ENCODE measurements around the gene SUGCT. TPM values are rescaled to one million over a fixed set of nuclear protein-coding genes. Genes with fewer than 3 reads are reported as not detected.
"Not testable (repeated sequence)": the region's sequence is repeated elsewhere in the genome, so short reads cannot be mapped to it uniquely, and the experiment has no call there.

The SUGCT gene
- polyA plus RNA-seq, 1 donor from 2014 or later, result 1.3 TPM

GRCh38 chr7:40619647-40620046, 484.8 kb downstream of the SUGCT start:
- Mint-ChIP-seq H3K27ac (no peak overlapping the region), H3K4me3 (no peak overlapping the region), H3K36me3 (no peaks in the 10 kb centered on the region), H3K27me3 (no peaks in the 10 kb centered on the region), H3K4me1 (no peaks in the 10 kb centered on the region), H3K9me3 (peaks cover 0 to 2% (median 0%) of the 10 kb centered on the region in 3 donors)

DNA sequence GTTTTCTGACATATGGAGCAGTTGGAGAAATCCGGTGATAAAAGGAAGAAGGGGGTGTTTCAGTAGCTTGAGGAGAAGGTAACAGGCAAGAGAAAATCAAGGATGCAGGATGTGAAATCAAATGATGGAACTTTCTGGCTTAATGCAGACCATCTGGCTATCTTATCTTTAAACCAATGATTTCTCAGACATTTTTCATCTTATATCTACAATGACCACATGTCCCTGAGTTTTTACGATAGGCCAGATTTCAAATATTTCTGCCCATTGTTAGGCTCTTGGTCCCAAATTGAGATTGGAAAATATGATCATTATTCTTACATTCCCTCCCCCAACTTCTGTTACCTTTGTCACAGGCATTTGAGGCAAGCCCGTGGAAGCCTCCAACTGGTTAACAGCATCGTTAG, 486.8 kb downstream of the SUGCT start:
- no peaks in the 10 kb centered on the region for H3K4me1 Mint-ChIP-seq
- H3K36me3 Mint-ChIP-seq, result peaks cover 3% of the 10 kb centered on the region
- H3K4me3 Mint-ChIP-seq, result no peak overlapping the region
- H3K27ac Mint-ChIP-seq, result no peak overlapping the region
- H3K27me3 Mint-ChIP-seq, result no peaks in the 10 kb centered on the region
- peaks cover 0 to 2% (median 0%) of the 10 kb centered on the region in 3 donors for H3K9me3 Mint-ChIP-seq

GRCh38 chr7:40622941-40623501, 488.2 kb downstream of the SUGCT start:
- peaks cover 0 to 2% (median 0%) of the 10 kb centered on the region in 3 donors for H3K9me3 Mint-ChIP-seq
- H3K27ac Mint-ChIP-seq, result peak overlapping the region in 1 of 3 donors; percentile 61
- no peaks in the 10 kb centered on the region for H3K4me1 Mint-ChIP-seq
- H3K4me3 Mint-ChIP-seq, result no peak overlapping the region
- no peaks in the 10 kb centered on the region for H3K27me3 Mint-ChIP-seq
- peaks cover 3% of the 10 kb centered on the region for H3K36me3 Mint-ChIP-seq

GRCh38 chr7:40623863-40624262, 489.1 kb downstream of the SUGCT start:
- peaks cover 0 to 2% (median 0%) of the 10 kb centered on the region in 3 donors for H3K9me3 Mint-ChIP-seq
- H3K4me3 Mint-ChIP-seq, result no peak overlapping the region
- peaks cover 3% of the 10 kb centered on the region for H3K36me3 Mint-ChIP-seq
- no peak overlapping the region for H3K27ac Mint-ChIP-seq
- H3K27me3 Mint-ChIP-seq, result no peaks in the 10 kb centered on the region
- no peaks in the 10 kb centered on the region for H3K4me1 Mint-ChIP-seq

DNA sequence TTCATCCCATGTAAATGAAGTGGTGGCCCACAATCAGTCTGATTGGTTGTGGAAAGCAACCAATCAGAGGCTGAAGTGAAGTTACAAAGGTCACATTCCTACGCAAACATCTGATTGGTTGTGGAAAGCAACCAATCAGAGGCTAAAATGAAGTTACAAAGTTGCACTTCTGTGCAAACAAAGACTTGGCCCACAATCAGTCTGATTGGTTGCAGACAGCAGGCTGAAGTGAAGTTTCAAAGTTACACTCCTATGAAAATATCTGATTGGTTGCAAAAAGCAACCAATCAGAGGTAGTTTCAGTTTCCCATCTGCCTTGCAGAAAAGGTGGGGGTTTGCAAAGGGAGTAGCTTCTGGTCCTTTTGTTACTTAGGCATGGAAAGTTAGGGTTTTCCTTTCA, 492.6 kb downstream of the SUGCT start:
- H3K27ac Mint-ChIP-seq, H3K4me3 Mint-ChIP-seq, H3K4me1 Mint-ChIP-seq, H3K36me3 Mint-ChIP-seq, H3K27me3 Mint-ChIP-seq, H3K9me3 Mint-ChIP-seq: not testable (repeated sequence)

GRCh38 chr7:40629891-40630290, 495.1 kb downstream of the SUGCT start:
- Mint-ChIP-seq H3K4me1 (no peaks in the 10 kb centered on the region), H3K4me3 (peak overlapping the region in 1 of 4 donors; percentile 31), H3K27me3 (peaks cover 1% of the 10 kb centered on the region), H3K27ac (no peak overlapping the region), H3K36me3 (peaks cover 3% of the 10 kb centered on the region), H3K9me3 (no peaks in the 10 kb centered on the region)

- no peaks in the 10 kb centered on the region for H3K4me1 Mint-ChIP-seq
Observed at GRCh38 chr7:40634118-40634517, 499.3 kb downstream of the SUGCT start.

DNA sequence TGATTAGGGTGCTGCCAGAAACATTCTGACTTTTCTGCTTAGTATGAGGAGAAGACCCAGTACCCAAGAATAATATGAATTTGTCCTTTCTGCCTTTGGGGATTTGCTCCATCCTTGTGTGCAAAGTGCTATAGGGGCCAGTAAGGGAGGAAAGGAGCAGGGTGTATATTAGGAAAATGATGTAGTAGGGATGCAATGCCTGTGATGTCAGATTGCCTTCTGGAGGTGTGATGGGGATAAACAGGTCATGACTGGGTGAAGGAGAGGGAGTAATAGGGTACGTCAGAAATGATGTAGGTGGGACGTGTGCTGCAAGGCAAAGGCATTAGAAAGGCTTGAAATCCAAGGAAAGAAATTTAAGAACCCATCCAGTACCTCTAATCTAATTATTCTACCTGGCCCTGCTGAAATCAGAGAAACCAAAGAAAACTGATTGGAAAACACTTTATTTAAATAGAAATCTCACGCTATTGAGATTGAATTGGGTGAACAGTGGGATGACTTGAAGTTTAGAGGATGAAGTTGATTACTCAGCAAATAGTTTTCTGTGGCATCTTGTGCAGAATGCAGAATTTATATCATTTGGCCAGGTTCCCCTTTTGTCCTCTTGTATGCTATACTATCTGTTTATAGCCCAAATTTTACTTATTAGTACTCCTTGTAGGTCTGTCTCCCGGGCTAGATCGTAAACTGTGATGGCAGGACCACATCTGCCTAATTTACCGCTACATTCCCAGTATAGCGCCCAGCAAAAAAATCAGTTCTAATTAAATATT, 503.9 kb downstream of the SUGCT start:
- Mint-ChIP-seq H3K9me3 (peaks cover 0 to 2% (median 0%) of the 10 kb centered on the region in 3 donors), H3K27me3 (peaks cover 2% of the 10 kb centered on the region), H3K36me3 (no peaks in the 10 kb centered on the region), H3K4me1 (no peaks in the 10 kb centered on the region), H3K4me3 (no peak overlapping the region), H3K27ac (no peak overlapping the region)

More at GRCh38 chr7:40634118-40634517, 499.3 kb downstream of the SUGCT start:
- Mint-ChIP-seq H3K27ac (no peak overlapping the region), H3K4me3 (no peak overlapping the region), H3K36me3 (no peaks in the 10 kb centered on the region), H3K27me3 (peaks cover 3% of the 10 kb centered on the region), H3K9me3 (peaks cover 0 to 2% (median 0%) of the 10 kb centered on the region in 3 donors)

GRCh38 chr7:40640566-40640965, 505.8 kb downstream of the SUGCT start:
- Mint-ChIP-seq H3K27ac (no peak overlapping the region), H3K4me1 (peaks cover 0 to 2% (median 0%) of the 10 kb centered on the region in 3 donors), H3K9me3 (peaks cover 0 to 2% (median 0%) of the 10 kb centered on the region in 3 donors), H3K36me3 (no peaks in the 10 kb centered on the region), H3K4me3 (no peak overlapping the region), H3K27me3 (peaks cover 2% of the 10 kb centered on the region)

DNA sequence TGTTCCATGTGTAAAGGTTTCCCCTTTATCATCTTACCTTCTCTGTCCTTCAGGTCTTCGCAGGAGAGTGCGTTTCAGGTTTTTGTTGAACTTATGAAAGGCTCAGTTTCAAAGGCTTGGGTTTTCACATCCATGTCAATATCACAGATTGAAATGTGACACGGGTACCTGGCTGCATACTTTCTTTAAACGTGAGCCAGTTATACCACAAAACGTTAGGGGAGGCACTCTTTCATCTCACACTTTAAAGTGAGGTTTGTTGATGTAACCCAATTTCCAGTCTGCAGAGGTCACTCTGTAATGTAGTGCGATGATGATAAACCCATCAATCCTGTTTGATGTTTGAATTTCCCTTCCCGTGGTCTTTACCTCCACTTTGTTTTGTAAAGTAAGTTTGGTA, 506.9 kb downstream of the SUGCT start:
- H3K27me3 Mint-ChIP-seq, result peaks cover 2% of the 10 kb centered on the region
- H3K4me3 Mint-ChIP-seq, result no peak overlapping the region
- no peak overlapping the region for H3K27ac Mint-ChIP-seq
- H3K9me3 Mint-ChIP-seq, result peaks cover 0 to 2% (median 0%) of the 10 kb centered on the region in 3 donors
- peaks cover 0 to 2% (median 0%) of the 10 kb centered on the region in 3 donors for H3K4me1 Mint-ChIP-seq
- H3K36me3 Mint-ChIP-seq, result no peaks in the 10 kb centered on the region

GRCh38 chr7:40643664-40644063, 508.9 kb downstream of the SUGCT start:
- Mint-ChIP-seq H3K36me3 (no peaks in the 10 kb centered on the region), H3K27ac (no peak overlapping the region), H3K4me1 (peaks cover 0 to 2% (median 0%) of the 10 kb centered on the region in 3 donors), H3K9me3 (peaks cover 0 to under 1% (median 0%) of the 10 kb centered on the region in 3 donors), H3K4me3 (no peak overlapping the region), H3K27me3 (no peaks in the 10 kb centered on the region)

GRCh38 chr7:40644454-40645188, 509.8 kb downstream of the SUGCT start:
- Mint-ChIP-seq H3K4me1 (peaks cover 0 to 2% (median 0%) of the 10 kb centered on the region in 3 donors), H3K9me3 (no peaks in the 10 kb centered on the region), H3K36me3 (no peaks in the 10 kb centered on the region), H3K27ac (no peak overlapping the region), H3K27me3 (no peaks in the 10 kb centered on the region), H3K4me3 (no peak overlapping the region)

- Mint-ChIP-seq H3K4me3 (no peak overlapping the region), H3K27me3 (no peaks in the 10 kb centered on the region), H3K36me3 (no peaks in the 10 kb centered on the region), H3K27ac (no peak overlapping the region), H3K4me1 (peaks cover 0 to 2% (median 0%) of the 10 kb centered on the region in 3 donors), H3K9me3 (peaks cover 0 to 2% (median 0%) of the 10 kb centered on the region in 3 donors)
Observed at GRCh38 chr7:40645197-40645596, 510.4 kb downstream of the SUGCT start.

- no peak overlapping the region for H3K4me3 Mint-ChIP-seq
- H3K27ac Mint-ChIP-seq, result no peak overlapping the region
- H3K9me3 Mint-ChIP-seq, result peaks cover 0 to 3% (median 2%) of the 10 kb centered on the region in 3 donors
- H3K36me3 Mint-ChIP-seq, result no peaks in the 10 kb centered on the region
- H3K27me3 Mint-ChIP-seq, result no peaks in the 10 kb centered on the region
- H3K4me1 Mint-ChIP-seq, result peaks cover 0 to 2% (median 0%) of the 10 kb centered on the region in 3 donors
Observed at GRCh38 chr7:40646717-40647116, 511.9 kb downstream of the SUGCT start.

DNA sequence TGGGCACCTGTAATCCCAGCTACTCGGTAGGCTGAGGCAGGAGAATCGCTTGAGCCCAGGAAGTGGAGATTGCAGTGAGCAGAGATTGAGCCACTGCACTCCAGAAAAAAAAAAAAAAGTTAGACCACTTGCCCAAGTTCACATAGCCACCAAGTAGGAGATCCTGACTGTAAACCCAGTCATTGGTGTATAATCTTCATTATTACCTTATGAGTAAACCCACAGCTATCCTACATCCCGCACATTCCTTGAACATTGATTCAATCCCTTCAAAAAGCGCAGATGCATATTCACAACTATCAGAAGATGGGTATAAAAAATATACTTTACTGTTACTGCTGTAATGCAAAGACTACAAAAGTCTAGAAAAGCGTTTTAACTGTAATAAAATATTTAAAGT, 512.9 kb downstream of the SUGCT start:
- Mint-ChIP-seq H3K9me3 (peaks cover 0 to 4% (median 2%) of the 10 kb centered on the region in 3 donors), H3K36me3 (peaks cover 1% of the 10 kb centered on the region), H3K4me1 (peaks cover 0 to 2% (median 0%) of the 10 kb centered on the region in 3 donors), H3K27me3 (no peaks in the 10 kb centered on the region), H3K4me3 (no peak overlapping the region), H3K27ac (no peak overlapping the region)
